Measurements from ENCODE around the gene BUD23. TPM values are rescaled to one million over a fixed set of nuclear protein-coding genes. Genes with fewer than 3 reads are reported as not detected.

Gene BUD23
- total and polyA plus RNA-seq, 4 experiments from 2014 or later, result 54.3 to 187 (median 87.5) TPM

DNA sequence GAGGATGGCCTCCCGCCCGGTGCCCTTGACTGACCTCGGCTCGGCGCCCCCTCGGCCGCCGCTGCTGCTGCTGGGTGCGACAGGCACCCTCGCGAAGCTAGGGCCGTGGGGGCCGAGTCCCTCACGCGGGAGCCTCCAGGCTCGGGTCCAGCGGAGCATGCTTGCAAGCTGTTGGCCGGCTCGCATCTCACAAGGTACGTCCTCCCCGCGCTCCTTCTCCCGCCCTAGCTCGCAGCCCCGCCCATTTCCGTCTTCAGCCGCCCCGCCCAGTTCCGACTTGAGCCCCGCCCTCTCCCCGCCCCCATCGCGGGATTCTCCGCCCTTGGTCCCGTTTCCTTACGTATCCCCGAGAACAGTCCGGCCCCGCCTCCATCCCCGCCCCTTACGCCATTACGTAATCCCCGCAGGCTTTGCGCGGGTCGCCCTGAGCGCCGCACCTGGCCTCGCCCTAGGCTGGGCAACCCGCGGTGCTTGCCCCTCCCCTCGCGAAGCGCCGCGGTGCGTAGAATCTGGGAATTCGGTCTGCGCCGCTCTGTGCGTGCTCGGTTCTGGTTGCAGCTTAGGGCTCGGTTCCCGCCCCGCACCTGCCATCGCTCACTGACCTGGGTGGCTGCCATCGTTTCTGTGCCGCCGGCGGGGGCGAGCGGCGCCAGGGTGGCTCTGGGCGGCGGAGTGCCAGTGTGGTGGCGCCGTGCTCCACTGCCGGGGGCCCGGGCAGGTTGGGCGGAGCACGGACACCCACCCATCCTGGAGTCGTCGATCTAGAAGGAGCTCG lies 55.4 kb downstream of the BUD23 start, which contains the start of gene ABHD11:
Gene ABHD11, minus strand, starts transcription at position 191 of the 775 bp plus-strand sequence. Its CDS starts 32 bp downstream, at position 159.
- H3K4me1 Mint-ChIP-seq, result peaks cover 6 to 26% (median 13%) of the 10 kb centered on the region in 4 donors
- peak within 1 kb of the TSS; percentile 89 to 96 (median 94) for H3K27ac Mint-ChIP-seq
- peaks cover 0 to 7% of the 10 kb centered on the region in 2 donors for H3K36me3 Mint-ChIP-seq
- peak within 1 kb of the TSS; percentile 65 to 78 for H3K4me3 ChIP-seq (ENCODE audit: low read length in 2 of 2)
- DNase-seq, result peak; percentile 96 to 99 (median 97)
- H3K27me3 ChIP-seq (ENCODE audit: insufficient read depth, low read length), result no peaks in the 10 kb centered on the region
- peaks cover 21% of the 10 kb centered on the region for H3K4me1 ChIP-seq (ENCODE audit: insufficient read depth, low read length)
- intact Hi-C loops (cut with micrococcal nuclease), result loop anchor here (1.0 to 2.0 kb wide), 9 partner anchors 19 to 910 kb away; partner anchors contain the start of genes BAZ1B, BCL7B, BUD23 and DNAJC30
- no peaks in the 10 kb centered on the region for H3K36me3 ChIP-seq (ENCODE audit: insufficient read depth, low read length)
- no peaks in the 10 kb centered on the region for H3K27me3 Mint-ChIP-seq
- H3K27ac ChIP-seq (ENCODE audit: low read depth, low read length), result peak within 1 kb of the TSS; percentile 75
- ChIA-PET POLR2A (ENCODE audit: partially characterized antibody) (interaction anchor here (0.6 to 2.1 kb wide), 14 partner anchors 9 to 910 kb away, joined by 3 to 12 read pairs (median 4); partner anchors contain the start of genes BAZ1B, METTL27, STX1A and TBL2), CTCF (ENCODE audit: partially characterized antibody) (interaction anchor here (0.7 to 9.7 kb wide), 7 partner anchors 13 to 133 kb away, joined by 3 to 142 read pairs (median 5); no protein-coding TSS in a partner anchor)
- no peaks in the 10 kb centered on the region for H3K9me3 Mint-ChIP-seq
- no peaks in the 10 kb centered on the region for H3K9me3 ChIP-seq (ENCODE audit: control insufficient read depth in 1 of 2, low read length in 2 of 2)
- H3K4me3 Mint-ChIP-seq, result peak within 1 kb of the TSS; percentile 88 to 95 (median 91)

DNA sequence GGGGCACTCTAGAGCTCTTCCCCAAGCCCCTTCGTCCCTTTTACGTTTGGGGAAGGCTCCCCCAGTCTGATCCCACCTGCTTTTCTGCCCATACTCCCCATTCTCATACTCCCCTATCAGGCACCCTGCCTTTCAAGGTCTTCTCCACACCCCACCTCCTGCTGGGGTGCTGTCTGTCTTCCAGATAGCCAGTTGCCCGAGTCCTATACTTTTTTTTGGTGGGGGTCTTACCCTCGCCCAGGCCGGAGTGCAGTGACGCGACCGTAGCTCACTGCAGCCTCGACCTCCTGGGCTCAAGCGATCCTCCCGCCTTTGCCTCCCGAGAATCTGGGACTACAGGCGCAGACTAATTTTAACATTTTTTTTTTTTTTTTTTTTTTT lies 56.0 kb downstream of the BUD23 start:
- H3K9me3 ChIP-seq (ENCODE audit: control insufficient read depth in 1 of 2, low read length in 2 of 2), result no peaks in the 10 kb centered on the region
- H3K36me3 ChIP-seq (ENCODE audit: insufficient read depth, low read length), result no peaks in the 10 kb centered on the region
- H3K27me3 Mint-ChIP-seq, result no peaks in the 10 kb centered on the region
- CTCF ChIA-PET (ENCODE audit: partially characterized antibody), result interaction anchor here (0.7 to 9.7 kb wide), 6 partner anchors 12 to 134 kb away, joined by 3 to 142 read pairs (median 5); no protein-coding TSS in a partner anchor
- H3K4me1 Mint-ChIP-seq, result peaks cover 6 to 25% (median 13%) of the 10 kb centered on the region in 4 donors
- peaks cover 0 to 7% of the 10 kb centered on the region in 2 donors for H3K36me3 Mint-ChIP-seq
- no peaks in the 10 kb centered on the region for H3K9me3 Mint-ChIP-seq
- POLR2A ChIA-PET (ENCODE audit: partially characterized antibody), result interaction anchor here (0.9 to 2.1 kb wide), 9 partner anchors 8 to 219 kb away, joined by 3 to 12 read pairs (median 5); partner anchors contain the start of genes BAZ1B, STX1A, TBL2 and VPS37D
- no peak for DNase-seq
- H3K27ac ChIP-seq (ENCODE audit: low read depth, low read length), result peak overlapping the region; percentile 75
- peak overlapping the region; percentile 89 to 96 (median 94) for H3K27ac Mint-ChIP-seq
- H3K4me3 ChIP-seq (ENCODE audit: low read length in 2 of 2), result peak overlapping the region; percentile 54 to 78
- peaks cover 20% of the 10 kb centered on the region for H3K4me1 ChIP-seq (ENCODE audit: insufficient read depth, low read length)
- no peaks in the 10 kb centered on the region for H3K27me3 ChIP-seq (ENCODE audit: insufficient read depth, low read length)
- intact Hi-C loops (cut with micrococcal nuclease), result loop anchor here (1.0 to 2.0 kb wide), 4 partner anchors 72 to 911 kb away; partner anchors contain the start of genes BAZ1B, METTL27, TYW1B and VPS37D
- H3K4me3 Mint-ChIP-seq, result peak overlapping the region; percentile 86 to 95 (median 90)

DNA sequence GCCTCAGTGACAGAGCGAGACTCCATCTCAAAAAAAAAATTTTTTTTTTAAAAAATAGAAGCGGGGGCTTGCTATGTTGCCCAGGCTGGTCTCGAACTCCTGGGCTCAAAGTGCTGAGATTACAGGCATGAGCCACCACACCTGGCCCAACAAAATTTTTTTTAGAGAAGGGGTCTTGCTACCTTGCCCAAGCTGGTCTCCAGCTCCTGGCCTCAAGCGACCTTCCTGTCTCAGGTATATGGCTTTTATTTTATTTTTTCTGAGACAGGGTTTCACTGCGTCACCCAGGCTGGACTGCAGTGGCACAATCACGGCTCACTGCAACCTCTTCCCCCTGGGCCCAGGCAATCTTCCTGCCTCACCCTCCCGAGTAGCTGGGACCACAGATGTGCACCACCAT lies 56.8 kb downstream of the BUD23 start:
- DNase-seq, result no peak
- CTCF ChIA-PET (ENCODE audit: partially characterized antibody), result interaction anchor here (2.6 to 9.7 kb wide), 2 partner anchors 116 to 135 kb away, joined by 16 to 142 read pairs; no protein-coding TSS in a partner anchor
- H3K27ac Mint-ChIP-seq, result peak overlapping the region in 3 of 7 donors; percentile 29 to 87 (median 33)
- H3K27ac ChIP-seq (ENCODE audit: low read depth, low read length), result no peak overlapping the region
- H3K4me1 Mint-ChIP-seq, result peaks cover 2 to 17% (median 7%) of the 10 kb centered on the region in 4 donors
- no peaks in the 10 kb centered on the region for H3K27me3 ChIP-seq (ENCODE audit: insufficient read depth, low read length)
- H3K4me1 ChIP-seq (ENCODE audit: insufficient read depth, low read length), result peaks cover 13% of the 10 kb centered on the region
- no peaks in the 10 kb centered on the region for H3K27me3 Mint-ChIP-seq
- no peaks in the 10 kb centered on the region for H3K9me3 ChIP-seq (ENCODE audit: control insufficient read depth in 1 of 2, low read length in 2 of 2)
- H3K9me3 Mint-ChIP-seq, result no peaks in the 10 kb centered on the region
- H3K36me3 Mint-ChIP-seq, result peaks cover 0 to 7% of the 10 kb centered on the region in 2 donors
- no peaks in the 10 kb centered on the region for H3K36me3 ChIP-seq (ENCODE audit: insufficient read depth, low read length)
- intact Hi-C loops (cut with micrococcal nuclease), result no loop called here
- no peak overlapping the region for H3K4me3 ChIP-seq (ENCODE audit: low read length in 2 of 2)
- H3K4me3 Mint-ChIP-seq, result peak overlapping the region in 7 of 8 donors; percentile 23 to 65 (median 41)
- POLR2A ChIA-PET (ENCODE audit: partially characterized antibody), result no interaction called here

DNA sequence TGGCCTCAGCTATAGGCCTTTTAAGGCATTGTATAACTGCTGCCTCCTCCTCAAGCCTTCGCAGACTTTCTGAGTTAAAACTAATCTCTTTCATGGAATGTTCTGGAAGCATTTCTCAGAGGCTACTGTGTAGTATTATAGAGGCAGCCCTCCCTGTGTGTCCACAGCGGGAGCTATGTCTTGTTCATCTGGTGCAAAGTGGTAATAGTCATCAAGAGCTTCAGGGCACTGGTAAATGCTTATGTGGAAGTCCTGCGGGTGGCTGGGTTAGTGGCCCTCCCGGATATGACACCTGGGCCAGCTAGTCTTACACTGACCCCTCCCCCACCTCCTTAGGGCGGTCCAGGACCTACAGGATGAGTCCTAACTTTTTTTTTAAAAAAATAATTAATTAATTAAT lies 57.4 kb downstream of the BUD23 start:
- POLR2A ChIA-PET (ENCODE audit: partially characterized antibody), result no interaction called here

DNA sequence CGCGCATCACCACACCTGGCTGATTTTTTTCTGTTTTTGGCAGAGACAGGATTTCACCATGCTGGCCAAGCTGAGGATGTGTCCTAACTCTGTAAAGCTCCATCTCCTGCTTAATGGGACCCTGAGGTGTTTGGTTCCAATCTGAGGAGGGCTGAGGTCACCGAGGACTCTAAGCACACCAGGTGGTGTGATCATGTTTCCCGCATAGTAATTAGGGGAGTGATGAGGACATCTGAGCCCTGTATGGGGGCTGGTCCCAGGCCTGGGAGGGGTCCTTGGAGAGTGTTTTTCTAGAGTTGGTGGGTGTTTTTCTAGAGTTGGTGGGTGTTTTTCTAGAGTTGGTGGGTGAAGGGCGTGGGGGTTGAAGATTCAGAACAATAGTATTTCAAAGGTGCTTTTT lies 58.2 kb downstream of the BUD23 start:
- POLR2A ChIA-PET (ENCODE audit: partially characterized antibody), result no interaction called here
- CTCF ChIA-PET (ENCODE audit: partially characterized antibody), result no interaction called here
- peak overlapping the region in 1 of 8 donors; percentile 21 for H3K4me3 Mint-ChIP-seq

More for the DNA sequence above, 57.4 kb downstream of the BUD23 start:
- no peaks in the 10 kb centered on the region for H3K9me3 Mint-ChIP-seq
- no peaks in the 10 kb centered on the region for H3K27me3 Mint-ChIP-seq
- Histone ChIP-seq H3K4me3 (ENCODE audit: low read length in 2 of 2) (no peak overlapping the region), H3K27me3 (ENCODE audit: insufficient read depth, low read length) (no peaks in the 10 kb centered on the region), H3K27ac (ENCODE audit: low read depth, low read length) (no peak overlapping the region), H3K4me1 (ENCODE audit: insufficient read depth, low read length) (peaks cover 13% of the 10 kb centered on the region), H3K36me3 (ENCODE audit: insufficient read depth, low read length) (no peaks in the 10 kb centered on the region), H3K9me3 (ENCODE audit: control insufficient read depth in 1 of 2, low read length in 2 of 2) (no peaks in the 10 kb centered on the region)
- CTCF ChIA-PET (ENCODE audit: partially characterized antibody), result interaction anchor here (2.6 to 9.7 kb wide), 2 partner anchors 115 to 135 kb away, joined by 16 to 142 read pairs; no protein-coding TSS in a partner anchor
- H3K4me3 Mint-ChIP-seq, result peak overlapping the region in 6 of 8 donors; percentile 23 to 45 (median 38)
- DNase-seq, result no peak
- intact Hi-C loops (cut with micrococcal nuclease), result no loop called here
- peaks cover 0 to 7% of the 10 kb centered on the region in 2 donors for H3K36me3 Mint-ChIP-seq
- peak overlapping the region in 3 of 7 donors; percentile 29 to 87 (median 33) for H3K27ac Mint-ChIP-seq
- peaks cover 2 to 16% (median 7%) of the 10 kb centered on the region in 4 donors for H3K4me1 Mint-ChIP-seq

DNA sequence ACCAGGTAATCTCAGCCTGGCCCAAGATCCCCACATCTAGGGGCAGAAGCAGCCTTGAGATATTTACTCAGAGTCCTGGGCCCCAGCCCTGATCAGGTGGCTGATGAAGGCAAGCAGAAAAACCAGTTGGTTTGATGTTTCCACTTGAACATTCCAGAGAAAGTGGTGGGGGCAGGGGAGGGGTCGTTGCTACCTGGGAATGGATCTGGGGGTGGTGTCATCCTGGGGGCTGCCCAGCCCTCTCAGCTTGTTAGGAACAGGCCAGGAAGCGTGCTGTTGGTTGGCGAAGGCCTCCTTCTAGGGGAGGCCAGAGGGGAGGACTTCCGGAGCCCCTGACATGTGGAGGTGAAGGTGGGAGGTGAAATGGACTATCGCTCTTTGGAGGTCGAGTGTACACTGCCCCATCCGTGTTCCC lies 58.9 kb downstream of the BUD23 start:
- no peak overlapping the region for H3K4me3 ChIP-seq (ENCODE audit: low read length in 2 of 2)
- H3K27ac Mint-ChIP-seq, result no peak overlapping the region

More for the DNA sequence above, 58.2 kb downstream of the BUD23 start:
- Mint-ChIP-seq H3K9me3 (no peaks in the 10 kb centered on the region), H3K27me3 (no peaks in the 10 kb centered on the region), H3K27ac (peak overlapping the region in 1 of 7 donors; percentile 35), H3K36me3 (peaks cover 0 to 4% of the 10 kb centered on the region in 2 donors), H3K4me1 (peaks cover 2 to 14% (median 7%) of the 10 kb centered on the region in 4 donors)
- no peak overlapping the region for H3K27ac ChIP-seq (ENCODE audit: low read depth, low read length)
- intact Hi-C loops (cut with micrococcal nuclease), result no loop called here
- no peak overlapping the region for H3K4me3 ChIP-seq (ENCODE audit: low read length in 2 of 2)
- no peaks in the 10 kb centered on the region for H3K27me3 ChIP-seq (ENCODE audit: insufficient read depth, low read length)
- no peaks in the 10 kb centered on the region for H3K36me3 ChIP-seq (ENCODE audit: insufficient read depth, low read length)
- H3K9me3 ChIP-seq (ENCODE audit: control insufficient read depth in 1 of 2, low read length in 2 of 2), result no peaks in the 10 kb centered on the region
- DNase-seq, result no peak
- peaks cover 13% of the 10 kb centered on the region for H3K4me1 ChIP-seq (ENCODE audit: insufficient read depth, low read length)

More for the DNA sequence above, 58.9 kb downstream of the BUD23 start:
- no peaks in the 10 kb centered on the region for H3K9me3 ChIP-seq (ENCODE audit: control insufficient read depth in 1 of 2, low read length in 2 of 2)
- intact Hi-C loops (cut with micrococcal nuclease), result no loop called here
- POLR2A ChIA-PET (ENCODE audit: partially characterized antibody), result no interaction called here
- Mint-ChIP-seq H3K4me1 (peaks cover 2 to 9% (median 6%) of the 10 kb centered on the region in 4 donors), H3K9me3 (no peaks in the 10 kb centered on the region), H3K4me3 (no peak overlapping the region), H3K27me3 (no peaks in the 10 kb centered on the region), H3K36me3 (peaks cover 0 to 4% of the 10 kb centered on the region in 2 donors)
- H3K36me3 ChIP-seq (ENCODE audit: insufficient read depth, low read length), result no peaks in the 10 kb centered on the region
- no peak overlapping the region for H3K27ac ChIP-seq (ENCODE audit: low read depth, low read length)
- H3K4me1 ChIP-seq (ENCODE audit: insufficient read depth, low read length), result peaks cover 12% of the 10 kb centered on the region
- DNase-seq, result no peak
- no peaks in the 10 kb centered on the region for H3K27me3 ChIP-seq (ENCODE audit: insufficient read depth, low read length)
- CTCF ChIA-PET (ENCODE audit: partially characterized antibody), result no interaction called here

Data from CD4-positive, alpha-beta memory T cell (primary cell).